SIG-M5 treated with dmso at 0.1 percent for 504 hours (cell line): ENCODE results near the gene FRMD4A.
"Not testable (repeated sequence)": the region's sequence is repeated elsewhere in the genome, so short reads cannot be mapped to it uniquely, and the experiment has no call there.

Experiments
- DNase-seq: peaks from one replicate; lab custom pipeline; 2025; ENCODE audit not compliant: unreplicated experiment; lab: John Stamatoyannopoulos, UW

FRMD4A gene

DNA sequence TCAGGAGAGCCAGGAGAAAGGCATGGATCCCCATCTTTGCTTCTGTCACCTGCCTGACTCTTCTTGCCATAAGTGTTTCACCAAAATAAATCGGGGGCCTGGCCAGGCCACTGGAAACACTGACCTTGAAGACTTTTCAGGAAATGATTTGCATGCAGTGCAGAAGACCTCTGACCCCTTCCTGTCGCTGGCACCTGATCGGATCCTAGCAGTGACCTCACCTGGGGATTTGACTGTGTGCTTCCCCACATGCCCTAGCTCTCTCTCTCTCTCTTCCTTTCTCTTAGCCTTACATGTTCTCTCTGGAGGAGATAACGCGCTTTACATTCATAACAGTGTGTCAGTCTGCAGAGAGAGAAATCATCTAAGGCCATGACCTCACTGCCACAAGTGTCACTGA, 500.9 kb downstream of the FRMD4A start:
- DNase-seq, result no peak

DNA sequence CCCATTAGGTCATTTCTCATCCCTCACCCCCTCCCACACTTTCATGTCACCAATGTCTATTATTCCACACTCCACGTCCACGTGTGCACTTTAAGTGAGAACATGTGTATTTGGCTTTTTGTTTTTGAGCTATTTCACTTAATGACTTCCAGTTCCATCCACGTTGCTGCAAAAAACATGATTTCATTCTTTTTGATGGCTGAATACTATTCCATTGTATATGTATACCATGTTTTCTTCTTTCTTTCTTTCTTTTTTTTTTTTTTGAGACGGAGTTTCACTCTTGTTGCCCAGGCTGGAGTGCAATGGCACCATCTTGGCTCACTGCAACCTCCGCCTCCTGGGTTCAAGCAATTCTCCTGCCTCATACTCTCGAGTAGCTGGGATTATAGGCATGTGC, 502.4 kb downstream of the FRMD4A start:
- not testable (repeated sequence) for DNase-seq

DNA sequence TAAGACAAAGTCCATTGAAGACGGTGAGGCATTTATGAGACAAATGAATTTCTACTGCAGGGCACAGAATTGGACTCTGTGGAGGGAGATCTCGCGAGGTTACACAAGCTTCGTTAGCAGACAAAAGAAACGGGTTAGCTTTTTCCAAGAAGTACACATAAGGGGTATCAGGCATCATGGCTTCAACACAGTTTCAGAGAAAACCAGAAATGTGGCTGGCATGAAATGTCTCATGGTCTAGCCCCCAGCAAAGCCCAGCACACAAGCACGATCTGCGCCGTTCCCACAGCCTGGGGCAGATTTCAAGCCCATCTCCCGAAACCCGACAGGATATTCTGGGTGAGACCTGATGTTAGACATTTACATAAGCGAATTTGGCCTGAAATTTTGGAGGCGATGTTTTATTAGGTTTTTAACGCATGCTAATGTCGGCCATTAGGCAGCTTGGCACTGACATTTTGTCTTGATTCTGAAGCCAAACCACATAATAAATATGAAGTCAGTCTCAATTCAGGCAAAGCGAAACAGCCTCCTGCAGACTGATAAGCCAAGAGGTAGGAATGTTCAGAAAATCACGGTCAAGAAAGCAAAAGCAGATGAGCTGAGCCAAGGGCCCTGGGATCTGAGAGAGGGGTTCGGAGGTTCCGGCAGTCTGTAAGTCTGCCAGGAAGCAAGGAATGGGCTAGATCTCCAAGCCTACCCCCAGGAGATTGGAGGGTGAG, 503.5 kb downstream of the FRMD4A start:
- DNase-seq, result no peak

GRCh38 chr10:13823709-13824405, 506.9 kb downstream of the FRMD4A start:
- DNase-seq, result no peak

- DNase-seq, result no peak
Measured at GRCh38 chr10:13823096-13823708, 507.5 kb downstream of the FRMD4A start.

DNA sequence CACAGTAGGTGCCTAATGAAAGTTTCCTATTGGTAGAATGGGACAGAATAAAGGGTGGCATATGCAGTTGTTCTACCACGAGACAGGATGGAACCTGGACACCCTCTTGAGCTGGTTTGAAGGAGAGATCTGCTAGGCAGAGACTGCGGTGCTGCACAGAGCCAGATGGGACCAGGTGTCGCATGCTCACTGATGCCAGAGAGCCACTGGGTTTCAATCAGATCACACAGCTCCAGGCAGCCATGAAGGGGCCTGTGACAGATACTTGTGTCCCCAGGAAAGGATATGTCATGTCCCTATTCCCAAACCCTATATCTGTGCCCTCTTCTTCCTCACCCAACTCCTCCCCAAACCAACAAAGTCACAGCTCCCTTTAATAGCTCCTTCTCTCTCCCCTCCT, 508.2 kb downstream of the FRMD4A start:
- DNase-seq, result no peak

DNA sequence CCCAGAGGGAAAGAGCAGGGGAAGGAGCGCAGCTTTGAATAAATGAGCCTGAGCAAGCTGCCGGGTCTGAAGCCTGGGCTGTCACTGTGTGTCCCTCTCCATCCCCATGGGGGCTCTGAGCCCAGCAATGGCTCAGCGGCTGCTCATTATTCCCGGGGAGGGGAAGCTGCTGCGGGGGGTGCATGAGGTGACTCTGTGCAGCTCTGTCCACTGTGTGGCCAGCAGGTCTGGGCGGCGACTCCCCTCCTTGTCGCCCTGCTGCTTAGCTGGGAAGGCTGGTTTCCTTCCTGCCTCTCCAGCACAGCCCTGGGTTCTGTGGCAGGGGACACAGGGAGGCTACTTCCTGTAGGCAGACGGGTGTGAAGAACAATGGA, 509.8 kb downstream of the FRMD4A start:
- DNase-seq, result no peak

GRCh38 chr10:13820119-13820963, 510.4 kb downstream of the FRMD4A start:
- DNase-seq, result no peak

DNA sequence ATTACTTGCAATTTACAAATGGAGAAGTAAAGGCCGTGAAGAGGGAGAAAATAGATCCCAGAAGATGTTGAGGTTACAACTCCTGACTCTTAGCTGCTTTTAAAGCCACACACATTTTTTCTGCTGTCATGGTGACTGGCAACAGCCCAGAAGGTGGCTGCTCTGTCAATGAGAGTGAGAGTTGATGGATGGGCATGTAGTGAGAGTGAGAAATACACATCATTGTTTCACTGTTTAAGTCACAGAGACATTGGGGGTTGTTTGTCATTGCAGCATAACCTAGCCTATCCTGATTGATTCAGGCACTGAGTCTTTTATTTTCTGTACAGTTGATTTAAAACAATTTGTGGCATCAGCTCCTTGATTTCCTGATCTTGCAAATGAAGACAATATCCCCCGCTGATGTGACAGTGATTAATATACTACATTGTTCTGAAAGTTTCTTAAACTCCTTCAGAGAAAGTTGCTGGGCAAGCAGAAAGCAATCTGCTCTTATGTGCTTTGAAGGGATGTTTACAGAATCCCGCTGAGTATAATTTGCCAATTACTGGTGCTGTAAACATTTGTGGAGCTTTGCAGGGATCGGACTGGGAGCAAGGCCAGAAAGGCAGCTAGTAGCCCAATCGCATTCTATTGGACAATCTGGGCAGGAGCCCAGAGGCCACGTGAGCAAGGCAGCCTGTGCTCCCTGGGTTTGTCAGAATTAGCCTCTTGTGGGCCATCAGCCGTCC, 514.4 kb downstream of the FRMD4A start:
- no peak for DNase-seq

GRCh38 chr10:13815756-13816155, 515.0 kb downstream of the FRMD4A start:
- DNase-seq, result no peak

GRCh38 chr10:13813550-13813949, 517.2 kb downstream of the FRMD4A start:
- no peak for DNase-seq

DNA sequence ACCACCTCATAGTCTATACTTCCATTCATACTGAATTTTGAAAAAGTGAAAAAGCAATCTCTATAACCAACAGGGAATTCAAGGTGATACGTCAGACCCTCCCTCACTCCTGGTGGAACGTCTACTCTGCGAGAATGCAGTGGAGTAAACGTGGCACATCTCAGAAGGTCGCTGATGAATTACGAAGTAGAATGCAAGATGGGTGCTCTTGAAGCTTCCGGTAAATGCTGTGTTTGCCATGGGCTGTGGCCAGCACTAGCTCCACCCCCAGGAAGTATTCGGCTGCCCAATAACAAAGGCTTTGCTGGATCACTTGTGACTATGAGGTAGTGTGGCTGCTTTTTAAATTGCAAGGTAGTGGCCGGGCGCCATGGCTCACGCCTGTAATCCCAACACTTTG, 517.9 kb downstream of the FRMD4A start:
- DNase-seq, result no peak

GRCh38 chr10:13810568-13810967, 520.2 kb downstream of the FRMD4A start:
- no peak for DNase-seq

- DNase-seq, result no peak
Measured at GRCh38 chr10:13809427-13809826, 521.3 kb downstream of the FRMD4A start.

- DNase-seq, result no peak
Measured at GRCh38 chr10:13808556-13809391, 522.0 kb downstream of the FRMD4A start.

DNA sequence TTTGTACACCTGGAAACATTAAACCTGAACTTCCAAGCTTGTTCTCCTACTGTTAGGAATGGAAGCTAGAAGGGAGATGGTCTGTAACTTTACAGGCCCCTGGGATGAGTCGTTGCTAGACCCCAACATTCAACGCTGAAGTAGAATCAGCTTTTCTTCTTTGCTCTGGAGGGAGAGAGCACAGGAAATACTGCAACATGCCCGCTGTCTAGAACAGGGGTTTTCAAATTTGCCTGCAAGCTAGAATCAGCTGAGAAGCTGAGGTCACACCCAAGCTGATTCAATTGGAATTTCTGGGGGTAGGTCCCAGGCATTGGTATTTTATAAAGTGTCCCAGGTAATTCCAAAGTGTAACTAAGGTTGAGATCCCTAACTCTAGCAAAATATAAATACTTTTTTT, 524.3 kb downstream of the FRMD4A start:
- no peak for DNase-seq

DNA sequence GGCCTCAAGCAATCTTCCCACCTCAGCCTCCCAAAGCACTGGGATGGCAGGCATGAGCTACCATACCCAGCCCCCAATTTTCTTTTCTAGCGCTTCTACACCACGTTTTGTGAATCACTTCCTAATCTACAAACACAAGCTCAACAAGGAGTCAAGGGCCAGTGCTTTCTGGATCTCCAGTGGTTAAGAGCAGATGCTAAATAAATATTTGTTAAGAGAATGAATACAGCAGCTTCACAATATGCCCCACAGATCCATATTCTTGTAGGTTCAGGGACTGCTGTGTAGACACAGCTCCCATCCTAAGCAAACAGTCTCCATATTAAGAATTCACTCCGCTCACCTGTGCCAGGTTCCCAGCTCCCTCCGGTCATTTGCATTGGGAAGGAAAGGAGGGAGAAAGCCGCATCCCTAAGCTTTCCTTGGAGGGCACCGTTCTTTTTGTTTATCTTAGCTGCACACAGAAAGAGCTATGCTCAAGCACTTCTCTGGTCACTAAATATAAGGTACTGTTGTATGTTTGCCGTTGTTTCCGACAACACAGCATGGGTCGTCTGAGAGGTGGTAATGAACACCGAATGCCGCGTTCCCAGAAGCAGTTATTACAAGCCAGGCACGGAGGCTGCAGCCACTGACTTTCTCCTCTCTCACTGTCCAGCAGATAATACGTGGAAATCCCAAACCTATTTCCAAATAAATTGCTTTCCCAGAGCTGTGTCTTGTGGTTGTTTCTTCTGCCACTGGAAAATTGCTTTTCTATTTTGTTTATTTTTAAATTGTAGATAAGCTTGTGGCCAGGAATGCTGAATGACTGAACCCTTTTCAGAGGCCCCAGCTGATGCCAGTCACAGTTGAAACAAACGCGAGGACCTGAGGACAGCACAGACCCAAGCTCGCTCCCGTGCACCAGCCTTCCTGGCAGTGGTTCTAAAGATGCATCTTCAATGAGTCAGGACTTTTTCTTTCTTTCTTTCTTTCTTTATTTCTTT, 526.9 kb downstream of the FRMD4A start:
- no peak for DNase-seq

DNA sequence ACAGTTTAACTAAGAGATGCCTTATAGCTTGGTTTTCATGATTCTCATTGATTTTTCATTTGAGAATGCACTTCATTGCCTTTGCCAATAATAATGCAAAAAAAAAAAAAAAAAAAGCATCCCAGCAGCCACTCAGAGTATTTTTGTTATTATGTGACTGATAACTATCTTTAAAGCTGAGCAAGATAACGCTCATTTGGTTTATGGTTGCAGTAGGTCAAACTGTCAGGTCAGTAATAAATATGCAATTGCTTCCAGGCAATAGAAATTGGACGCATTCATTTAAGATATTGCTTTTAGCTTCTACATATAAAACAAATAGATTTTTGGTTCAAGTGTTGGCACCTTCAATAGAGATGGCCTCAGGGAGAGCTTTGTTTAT, 528.8 kb downstream of the FRMD4A start:
- no peak for DNase-seq
